Small intestine (tissue), 7 donors: ENCODE data around the gene POU2F1. TPM values are rescaled to one million over a fixed set of nuclear protein-coding genes. Genes with fewer than 3 reads are reported as not detected.

ENCODE experiments used
- DNase-seq, 2 donors: peaks; one replicate each; pipeline versions ENCODE4 v3.0.0 to v3.0.0-alpha.2; 2013
- FAIRE-seq: peaks from 2 replicates; lab custom pipeline; 2012; peaks lifted over from hg19 to GRCh38; lab: Jason Lieb, UNC
- H3K27ac ChIP-seq, 3 donors: one replicate each; pipeline ENCODE4 v1.5.1; 2013; ENCODE audit warnings: low read length in 2 of 3, mild to moderate bottlenecking in 2 of 3, control low read depth in 1 of 3, inconsistent platforms in 1 of 3, low read depth in 1 of 3, moderate library complexity in 1 of 3
- H3K27me3 ChIP-seq, 3 donors: one replicate each; pipeline ENCODE4 v1.6.1; 2013; ENCODE audit warnings: low read length in 3 of 3, inconsistent platforms in 1 of 3; ENCODE audit not compliant: control insufficient read depth in 3 of 3, insufficient read depth in 3 of 3
- H3K36me3 ChIP-seq, 3 donors: one replicate each; pipeline ENCODE4 v1.6.1; 2013; ENCODE audit warnings: low read length in 3 of 3, inconsistent platforms in 1 of 3, low read depth in 1 of 3, mild to moderate bottlenecking in 1 of 3, moderate library complexity in 1 of 3; ENCODE audit not compliant: control insufficient read depth in 3 of 3, insufficient read depth in 2 of 3
- H3K4me1 ChIP-seq, 3 donors: one replicate each; pipeline ENCODE4 v1.6.1; 2013; ENCODE audit warnings: low read length in 2 of 3, inconsistent platforms in 1 of 3, low read depth in 1 of 3, mild to moderate bottlenecking in 1 of 3, moderate library complexity in 1 of 3; ENCODE audit not compliant: control insufficient read depth in 3 of 3, insufficient read depth in 2 of 3
- H3K4me3 ChIP-seq, 3 donors: one replicate each; pipeline ENCODE4 v1.5.1; 2013; ENCODE audit warnings: low read length in 3 of 3, control low read depth in 1 of 3, inconsistent platforms in 1 of 3, low read depth in 1 of 3, mild to moderate bottlenecking in 1 of 3, moderate library complexity in 1 of 3
- H3K9me3 ChIP-seq, 2 donors: one replicate each; pipeline ENCODE4 v1.6.1; 2013; ENCODE audit warnings: low read depth in 1 of 2, low read length in 1 of 2; ENCODE audit not compliant: control insufficient read depth in 2 of 2, insufficient read depth in 1 of 2
- WGBS, 3 donors: extraction: QIAGEN DNeasy Blood & Tissue Kit; methylation state at CpG; one replicate each; pipeline ENCODE4 v1.1.7; 2013; 5-methylcytosine and 5-hydroxymethylcytosine counted together
- polyA plus RNA-seq, 4 donors: library from polyadenylated mRNA; stranded (reverse) in 3 of 4; unstranded in 1 of 4; fragments of 200-250 nt in 3 of 4; fragments of 120-200 nt in 1 of 4; gene quantifications; one replicate each; pipeline versions ENCODE4 v1.2.1 to v1.2.3, GENCODE V29; 2013
- donor health status: healthy with polysubstance abuse.
- donor health status: control.
- donor health status: control.
- donor health status: Bipolar disorder and iron deficiency.
- donor health status: healthy.

POU2F1 gene
- polyA plus RNA-seq, 4 donors, result 0.81 to 8.9 (median 2.3) TPM

DNA sequence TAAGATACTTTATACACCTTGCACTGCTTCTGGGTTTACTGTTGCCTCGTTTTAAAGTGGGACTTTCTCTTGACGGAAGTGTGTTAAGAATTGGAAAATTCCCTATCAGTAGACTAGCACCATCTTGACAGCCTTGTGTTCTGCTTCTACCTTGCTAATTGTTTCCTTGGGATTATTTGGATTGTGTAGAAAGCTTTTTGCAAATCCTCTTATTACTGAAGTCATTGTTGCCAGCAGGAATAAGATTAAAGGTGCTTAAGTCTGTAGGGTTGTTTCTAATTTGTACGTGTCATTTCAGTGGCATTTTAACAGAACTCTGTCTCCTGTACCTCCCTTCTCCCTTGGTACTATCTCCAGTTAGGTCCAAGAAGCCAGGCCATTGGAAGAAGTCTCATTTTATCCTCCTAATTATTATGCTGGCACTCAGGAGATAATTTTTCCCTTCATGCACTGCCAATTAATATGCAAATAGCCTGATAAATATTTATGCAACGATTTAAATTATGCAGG, 107.7 kb downstream of the POU2F1 start:
- Histone ChIP-seq H3K27me3 (no peaks in the 10 kb centered on the region), H3K9me3 (peaks cover 0 to 5% of the 10 kb centered on the region in 2 donors), H3K4me3 (no peak overlapping the region), H3K27ac (no peak overlapping the region), H3K4me1 (no peaks in the 10 kb centered on the region), H3K36me3 (peaks cover 2 to 4% (median 3%) of the 10 kb centered on the region in 3 donors)
- no peak for DNase-seq
- FAIRE-seq, result no peak
- WGBS, 3 donors, result 64 to 74% (median 74%) methylated on average over 4 of the region's 4 CpGs

DNA sequence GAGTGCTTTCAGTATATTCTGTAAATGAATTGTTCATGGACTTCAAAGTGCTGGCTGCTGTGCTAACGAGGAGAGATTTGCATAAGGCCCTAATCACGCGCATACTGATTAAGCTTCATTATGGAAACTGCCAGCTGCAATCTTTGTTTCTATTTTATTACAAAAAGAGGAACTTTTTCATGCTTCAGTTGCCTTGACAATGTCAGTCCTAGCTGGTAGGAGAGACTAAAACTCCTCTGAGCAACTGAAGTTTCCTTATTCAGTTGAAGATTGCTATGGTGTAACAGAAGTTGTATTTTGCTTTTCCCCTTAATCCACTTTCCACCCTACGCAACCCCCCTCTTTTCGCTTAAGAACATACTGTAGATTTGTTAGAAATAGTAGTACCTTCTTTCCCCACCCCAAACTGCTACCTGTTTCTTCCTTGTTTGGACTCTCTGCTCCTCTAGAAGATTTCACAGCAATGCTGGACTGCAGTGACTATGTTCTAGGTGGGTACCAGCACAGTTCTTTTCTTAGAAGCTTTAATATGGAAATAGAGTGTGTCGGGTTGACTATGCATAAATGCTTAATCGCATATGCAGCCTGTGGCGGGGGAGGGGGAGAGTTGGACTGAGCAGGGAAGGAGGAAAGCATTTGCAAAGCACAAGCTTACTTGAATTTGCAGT, 108.3 kb downstream of the POU2F1 start:
- Histone ChIP-seq H3K27ac (peak overlapping the region in 1 of 3 donors; percentile 9), H3K9me3 (no peaks in the 10 kb centered on the region), H3K4me1 (no peaks in the 10 kb centered on the region), H3K27me3 (no peaks in the 10 kb centered on the region), H3K36me3 (peaks cover 0 to 2% (median 0%) of the 10 kb centered on the region in 3 donors), H3K4me3 (no peak overlapping the region)
- DNase-seq (no peak), FAIRE-seq (no peak)
- WGBS, 3 donors, result 69 to 93% (median 84%) methylated on average over 8 of the region's 8 CpGs

DNA sequence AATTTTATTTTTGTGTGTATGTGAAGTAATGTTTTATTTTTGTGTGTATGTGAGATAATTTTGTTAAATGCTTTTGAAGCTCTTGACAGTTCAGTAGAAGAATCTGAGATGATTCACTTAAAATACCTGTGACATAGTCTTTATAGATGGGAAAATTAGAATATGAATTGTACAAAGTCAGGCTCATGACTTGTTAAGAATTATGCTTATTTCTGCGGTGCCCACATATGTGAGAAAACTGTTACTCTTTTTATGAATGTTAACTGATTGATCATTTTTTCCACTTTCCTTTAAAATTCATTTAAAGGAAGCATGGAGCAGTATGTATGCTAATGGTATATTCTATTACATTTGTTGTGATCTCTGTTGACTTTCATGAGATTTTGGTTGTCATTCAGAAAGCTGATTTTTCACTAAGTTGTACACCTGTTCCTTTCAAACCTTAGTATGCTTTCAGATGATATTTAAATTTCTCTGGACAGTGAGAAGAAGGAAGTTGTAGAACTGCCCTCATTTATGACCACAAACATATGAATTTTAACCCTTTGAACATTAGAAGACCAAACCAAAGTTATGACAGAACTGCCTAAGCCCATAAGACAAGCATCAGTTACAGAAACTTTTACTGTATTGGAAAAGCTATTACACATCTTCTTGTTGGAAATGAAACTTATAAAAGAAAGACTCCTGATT, 110.1 kb downstream of the POU2F1 start:
- no peak overlapping the region for H3K4me3 ChIP-seq
- peaks cover 0 to 2% (median 0%) of the 10 kb centered on the region in 3 donors for H3K36me3 ChIP-seq
- H3K4me1 ChIP-seq, result no peaks in the 10 kb centered on the region
- DNase-seq, result no peak
- WGBS, 3 donors, result 78 to 97% (median 89%) methylated on average over 1 of the region's 1 CpG
- no peaks in the 10 kb centered on the region for H3K27me3 ChIP-seq
- H3K27ac ChIP-seq, result no peak overlapping the region
- no peak for FAIRE-seq
- H3K9me3 ChIP-seq, result no peaks in the 10 kb centered on the region

DNA sequence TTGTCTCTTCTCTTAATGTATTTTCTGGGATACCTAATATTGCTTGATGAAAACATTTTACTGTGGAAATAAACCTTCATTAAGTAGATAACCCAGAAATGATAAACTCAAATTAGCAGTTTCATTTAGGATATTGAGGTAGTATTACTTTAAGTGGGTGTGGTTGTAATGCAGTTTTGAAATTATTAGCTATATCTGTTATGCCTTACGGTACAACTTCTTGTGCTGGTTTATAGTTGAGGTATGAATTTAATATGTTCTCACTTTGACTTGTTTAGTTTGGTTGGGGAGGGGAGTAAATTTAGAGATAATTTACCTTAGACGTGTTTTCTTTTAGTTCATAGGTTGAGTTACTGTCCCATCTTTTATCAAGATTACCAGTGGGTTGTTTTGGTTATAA, 111.0 kb downstream of the POU2F1 start:
- peaks cover 0 to 4% (median 0%) of the 10 kb centered on the region in 3 donors for H3K36me3 ChIP-seq
- no peaks in the 10 kb centered on the region for H3K4me1 ChIP-seq
- H3K27me3 ChIP-seq, result no peaks in the 10 kb centered on the region
- H3K9me3 ChIP-seq, result no peaks in the 10 kb centered on the region
- H3K27ac ChIP-seq, result no peak overlapping the region
- WGBS, 3 donors, result 34 to 46% (median 41%) methylated on average over 2 of the region's 2 CpGs
- DNase-seq, result no peak
- H3K4me3 ChIP-seq, result no peak overlapping the region
- no peak for FAIRE-seq

DNA sequence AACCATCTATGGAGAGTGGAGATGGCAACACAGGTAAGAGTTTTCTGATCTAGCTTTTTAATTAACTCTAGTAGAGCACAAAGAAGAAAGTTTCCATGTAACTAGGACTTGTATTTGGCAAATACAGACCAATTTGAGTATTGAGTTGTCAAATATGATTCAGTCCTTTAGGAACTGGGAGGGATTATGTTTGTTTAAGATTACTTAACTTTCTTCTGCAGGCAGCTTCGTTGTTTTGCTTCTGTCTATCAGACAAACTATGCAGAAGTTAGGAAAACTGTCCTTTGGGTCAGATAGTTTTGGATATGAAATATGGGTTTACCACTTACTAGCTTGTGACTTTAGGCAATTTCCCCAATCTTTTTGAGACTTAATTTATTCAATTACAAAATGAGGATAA, 111.8 kb downstream of the POU2F1 start:
- Histone ChIP-seq H3K27me3 (no peaks in the 10 kb centered on the region), H3K4me1 (no peaks in the 10 kb centered on the region), H3K9me3 (peaks cover 0 to 5% of the 10 kb centered on the region in 2 donors), H3K27ac (no peak overlapping the region), H3K36me3 (peaks cover 0 to 6% (median 0%) of the 10 kb centered on the region in 3 donors), H3K4me3 (no peak overlapping the region)
- FAIRE-seq (no peak), DNase-seq (no peak)
- WGBS, 3 donors, result 16 to 21% (median 19%) methylated on average over 1 of the region's 1 CpG

DNA sequence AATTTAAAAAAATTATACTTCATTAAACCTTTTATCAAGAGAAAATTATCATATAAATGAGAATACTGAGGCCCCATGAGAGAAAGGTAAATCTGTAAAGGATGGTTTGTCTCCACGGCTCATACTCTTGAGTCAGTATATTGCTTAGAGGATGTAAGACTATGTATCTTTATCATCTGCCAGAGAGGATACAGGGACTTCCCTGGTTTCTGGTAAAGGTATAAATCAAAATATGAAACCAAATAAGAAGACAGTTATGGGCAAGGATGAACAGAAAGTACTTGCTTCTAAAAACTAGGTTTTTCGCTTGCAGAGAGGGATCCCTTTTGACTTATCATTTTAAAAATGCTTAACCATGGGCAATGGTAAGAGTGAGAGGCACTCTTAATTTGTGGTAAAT, 112.4 kb downstream of the POU2F1 start:
- FAIRE-seq (no peak), DNase-seq (no peak)
- Histone ChIP-seq H3K9me3 (peaks cover 0 to 8% of the 10 kb centered on the region in 2 donors), H3K4me1 (no peaks in the 10 kb centered on the region), H3K27ac (no peak overlapping the region), H3K36me3 (peaks cover 0 to 6% (median 0%) of the 10 kb centered on the region in 3 donors), H3K4me3 (no peak overlapping the region), H3K27me3 (no peaks in the 10 kb centered on the region)
- 85 to 94% (median 87%) methylated on average over 2 of the region's 2 CpGs for WGBS, 3 donors

DNA sequence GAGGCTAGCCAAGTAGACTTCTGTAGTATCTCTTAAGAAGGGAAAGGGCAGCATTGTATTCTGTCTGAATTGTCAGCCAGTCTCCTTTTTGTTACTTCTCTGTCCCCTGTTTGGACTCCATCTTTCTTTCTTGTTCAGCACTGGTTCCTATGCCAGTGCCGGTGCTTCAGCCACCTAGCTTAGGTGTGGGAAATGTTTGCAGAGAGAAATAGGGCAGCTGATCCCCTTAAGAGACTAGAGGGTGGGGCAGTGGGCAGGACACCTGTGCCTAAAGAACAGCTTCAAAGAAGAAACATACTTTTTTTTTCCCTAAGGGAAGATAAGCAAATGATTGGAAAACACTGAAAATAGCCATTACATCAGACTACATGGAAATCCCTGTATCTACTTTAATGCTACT, 113.0 kb downstream of the POU2F1 start:
- no peaks in the 10 kb centered on the region for H3K4me1 ChIP-seq
- peaks cover 0 to 8% of the 10 kb centered on the region in 2 donors for H3K9me3 ChIP-seq
- no peak overlapping the region for H3K27ac ChIP-seq
- DNase-seq (no peak), FAIRE-seq (no peak)
- no peak overlapping the region for H3K4me3 ChIP-seq
- WGBS, 3 donors, result 86 to 100% (median 87%) methylated on average over 1 of the region's 1 CpG
- no peaks in the 10 kb centered on the region for H3K27me3 ChIP-seq
- H3K36me3 ChIP-seq, result peaks cover 0 to 6% (median 0%) of the 10 kb centered on the region in 3 donors

DNA sequence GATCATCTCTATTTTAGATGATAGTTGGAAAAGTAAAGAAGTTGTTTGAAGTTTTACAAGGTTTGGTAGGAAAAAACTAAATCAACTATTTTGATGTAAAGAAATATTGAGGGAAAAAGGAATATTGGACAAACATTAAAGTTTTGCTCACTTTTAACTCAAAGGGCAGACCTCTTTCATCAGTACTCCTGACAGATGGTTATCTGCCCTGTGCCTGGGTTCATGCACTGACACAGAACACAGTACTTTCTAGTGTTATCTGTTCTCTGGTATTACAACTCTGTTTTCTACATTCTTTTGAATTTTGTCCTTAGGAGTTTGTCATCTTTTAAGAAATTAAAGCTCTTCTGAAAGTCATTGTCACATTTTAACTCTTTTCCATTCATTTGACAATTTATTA, 118.7 kb downstream of the POU2F1 start:
- FAIRE-seq (no peak), DNase-seq (no peak)
- Histone ChIP-seq H3K4me3 (no peak overlapping the region), H3K4me1 (no peaks in the 10 kb centered on the region), H3K27ac (no peak overlapping the region), H3K9me3 (peaks cover 0 to 11% of the 10 kb centered on the region in 2 donors), H3K36me3 (peaks cover 0 to 9% (median 0%) of the 10 kb centered on the region in 3 donors), H3K27me3 (no peaks in the 10 kb centered on the region)
